ENCODE data around the gene IFNAR1. TPM values are rescaled to one million over a fixed set of nuclear protein-coding genes. Genes with fewer than 3 reads are reported as not detected.
A peak's percentile ranks its signal among the peaks of the same experiment; 100 is the strongest.

Gene IFNAR1
- total and polyA plus RNA-seq, 9 of the 15 experiments (the other 6 are each of a cell fraction or from before 2014, with no cell fraction given), result 8.6 to 31.8 (median 14.8) TPM

- TF ChIP-seq ZNF584 (CRISPR knock-in tag; IDR thresholded peaks at IDR 0.05; ENCODE audit: low read depth) (no peak), JUN (IDR thresholded peaks at IDR 0.05; ENCODE audit: borderline replicate concordance, low read depth, low read length) (no peak; the same call in 1 of the 2 replicates), JUN (CRISPR knock-in tag; IDR thresholded peaks at IDR 0.05; ENCODE audit: borderline replicate concordance) (peak; percentile 75; the same call in 1 of the 2 replicates), RBBP5 (IDR thresholded peaks at IDR 0.05; ENCODE audit: borderline replicate concordance, insufficient read depth, low read length, poor library complexity, severe bottlenecking) (peak; percentile 71), TSC22D4 (tag; IDR thresholded peaks at IDR 0.05) (no peak), MTA3 (IDR thresholded peaks at IDR 0.05; ENCODE audit: borderline replicate concordance) (peak; percentile 85; the same call in 1 of the 2 replicates), VEZF1 (CRISPR knock-in tag; IDR thresholded peaks at IDR 0.05) (peak; percentile 78), BRCA1 (IDR thresholded peaks at IDR 0.05) (no peak), BRCA1 (CRISPR knock-in tag; IDR thresholded peaks at IDR 0.05) (peak; percentile 72; the same call in 1 of the 2 replicates), ZNF354B (CRISPR knock-in tag; IDR thresholded peaks at IDR 0.05) (no peak), ZNF217 (CRISPR knock-in tag; IDR thresholded peaks at IDR 0.05) (peak; percentile 64; the same call in 1 of the 2 replicates), ZNF639 (CRISPR knock-in tag; conservative IDR thresholded peaks at IDR 0.05 in 1 of 2, IDR thresholded peaks at IDR 0.05 in 1 of 2) (peak in 1 of 2 experiments; percentile 53; a peak in 2 of 4 replicates), TAF9B (IDR thresholded peaks at IDR 0.05; ENCODE audit: partially characterized antibody) (peak; percentile 76), MEIS2 (IDR thresholded peaks at IDR 0.05; ENCODE audit: partially characterized antibody) (peak; percentile 99)
- TF ChIP-seq, protein P1, sequence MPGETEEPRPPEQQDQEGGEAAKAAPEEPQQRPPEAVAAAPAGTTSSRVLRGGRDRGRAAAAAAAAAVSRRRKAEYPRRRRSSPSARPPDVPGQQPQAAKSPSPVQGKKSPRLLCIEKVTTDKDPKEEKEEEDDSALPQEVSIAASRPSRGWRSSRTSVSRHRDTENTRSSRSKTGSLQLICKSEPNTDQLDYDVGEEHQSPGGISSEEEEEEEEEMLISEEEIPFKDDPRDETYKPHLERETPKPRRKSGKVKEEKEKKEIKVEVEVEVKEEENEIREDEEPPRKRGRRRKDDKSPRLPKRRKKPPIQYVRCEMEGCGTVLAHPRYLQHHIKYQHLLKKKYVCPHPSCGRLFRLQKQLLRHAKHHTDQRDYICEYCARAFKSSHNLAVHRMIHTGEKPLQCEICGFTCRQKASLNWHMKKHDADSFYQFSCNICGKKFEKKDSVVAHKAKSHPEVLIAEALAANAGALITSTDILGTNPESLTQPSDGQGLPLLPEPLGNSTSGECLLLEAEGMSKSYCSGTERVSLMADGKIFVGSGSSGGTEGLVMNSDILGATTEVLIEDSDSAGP (CRISPR knock-in tag; IDR thresholded peaks at IDR 0.05), result no peak
- TF ChIP-seq, protein P2, sequence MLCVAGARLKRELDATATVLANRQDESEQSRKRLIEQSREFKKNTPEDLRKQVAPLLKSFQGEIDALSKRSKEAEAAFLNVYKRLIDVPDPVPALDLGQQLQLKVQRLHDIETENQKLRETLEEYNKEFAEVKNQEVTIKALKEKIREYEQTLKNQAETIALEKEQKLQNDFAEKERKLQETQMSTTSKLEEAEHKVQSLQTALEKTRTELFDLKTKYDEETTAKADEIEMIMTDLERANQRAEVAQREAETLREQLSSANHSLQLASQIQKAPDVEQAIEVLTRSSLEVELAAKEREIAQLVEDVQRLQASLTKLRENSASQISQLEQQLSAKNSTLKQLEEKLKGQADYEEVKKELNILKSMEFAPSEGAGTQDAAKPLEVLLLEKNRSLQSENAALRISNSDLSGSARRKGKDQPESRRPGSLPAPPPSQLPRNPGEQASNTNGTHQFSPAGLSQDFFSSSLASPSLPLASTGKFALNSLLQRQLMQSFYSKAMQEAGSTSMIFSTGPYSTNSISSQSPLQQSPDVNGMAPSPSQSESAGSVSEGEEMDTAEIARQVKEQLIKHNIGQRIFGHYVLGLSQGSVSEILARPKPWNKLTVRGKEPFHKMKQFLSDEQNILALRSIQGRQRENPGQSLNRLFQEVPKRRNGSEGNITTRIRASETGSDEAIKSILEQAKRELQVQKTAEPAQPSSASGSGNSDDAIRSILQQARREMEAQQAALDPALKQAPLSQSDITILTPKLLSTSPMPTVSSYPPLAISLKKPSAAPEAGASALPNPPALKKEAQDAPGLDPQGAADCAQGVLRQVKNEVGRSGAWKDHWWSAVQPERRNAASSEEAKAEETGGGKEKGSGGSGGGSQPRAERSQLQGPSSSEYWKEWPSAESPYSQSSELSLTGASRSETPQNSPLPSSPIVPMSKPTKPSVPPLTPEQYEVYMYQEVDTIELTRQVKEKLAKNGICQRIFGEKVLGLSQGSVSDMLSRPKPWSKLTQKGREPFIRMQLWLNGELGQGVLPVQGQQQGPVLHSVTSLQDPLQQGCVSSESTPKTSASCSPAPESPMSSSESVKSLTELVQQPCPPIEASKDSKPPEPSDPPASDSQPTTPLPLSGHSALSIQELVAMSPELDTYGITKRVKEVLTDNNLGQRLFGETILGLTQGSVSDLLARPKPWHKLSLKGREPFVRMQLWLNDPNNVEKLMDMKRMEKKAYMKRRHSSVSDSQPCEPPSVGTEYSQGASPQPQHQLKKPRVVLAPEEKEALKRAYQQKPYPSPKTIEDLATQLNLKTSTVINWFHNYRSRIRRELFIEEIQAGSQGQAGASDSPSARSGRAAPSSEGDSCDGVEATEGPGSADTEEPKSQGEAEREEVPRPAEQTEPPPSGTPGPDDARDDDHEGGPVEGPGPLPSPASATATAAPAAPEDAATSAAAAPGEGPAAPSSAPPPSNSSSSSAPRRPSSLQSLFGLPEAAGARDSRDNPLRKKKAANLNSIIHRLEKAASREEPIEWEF (CRISPR knock-in tag; IDR thresholded peaks at IDR 0.05), result no peak
These were observed at the start of gene IFNAR1 (continued) for GRCh38 chr21:33324291-33325221.
